DOHH2 (cell line): Measurements from ENCODE around the gene PSD4.

Experiments used
- EZH2phosphoT487 ChIP-seq: fragments of 200-600 bp; sonication (generic); IDR thresholded peaks from 2 replicates; pipeline ENCODE4 v1.6.1; 2017; ENCODE audit warnings: borderline replicate concordance, mild to moderate bottlenecking, antibody characterized with exemption, low read length, moderate library complexity, mixed read lengths
- TF ChIP-seq, protein P1 (sequence below): fragments of 200-600 bp; sonication (generic); IDR thresholded peaks from one replicate; pipeline ENCODE4 v1.5.1; 2014; ENCODE audit warnings: antibody characterized with exemption, mild to moderate bottlenecking, low read depth, low read length; ENCODE audit not compliant: poor library complexity, severe bottlenecking

DNA sequence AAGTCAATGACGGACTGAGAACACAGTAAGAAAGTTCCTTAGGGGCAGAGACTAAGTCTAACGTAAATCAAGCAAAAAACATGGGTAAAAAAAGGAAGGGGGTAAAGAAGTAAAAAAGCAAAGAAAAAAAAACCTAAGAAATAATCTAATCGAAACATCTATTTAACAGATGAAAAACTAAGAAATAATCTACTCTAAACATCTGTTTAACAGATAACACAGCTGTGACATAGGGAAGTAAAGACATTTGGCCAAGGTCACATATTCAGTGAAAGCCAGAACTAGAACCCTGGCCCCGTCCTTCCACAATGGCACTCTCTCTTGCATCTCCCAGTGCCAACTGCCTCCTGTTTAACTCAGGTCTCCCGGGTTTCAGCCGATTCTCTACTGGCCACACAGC lies 48.1 kb downstream of the PSD4 start:
- TF ChIP-seq, protein P1, sequence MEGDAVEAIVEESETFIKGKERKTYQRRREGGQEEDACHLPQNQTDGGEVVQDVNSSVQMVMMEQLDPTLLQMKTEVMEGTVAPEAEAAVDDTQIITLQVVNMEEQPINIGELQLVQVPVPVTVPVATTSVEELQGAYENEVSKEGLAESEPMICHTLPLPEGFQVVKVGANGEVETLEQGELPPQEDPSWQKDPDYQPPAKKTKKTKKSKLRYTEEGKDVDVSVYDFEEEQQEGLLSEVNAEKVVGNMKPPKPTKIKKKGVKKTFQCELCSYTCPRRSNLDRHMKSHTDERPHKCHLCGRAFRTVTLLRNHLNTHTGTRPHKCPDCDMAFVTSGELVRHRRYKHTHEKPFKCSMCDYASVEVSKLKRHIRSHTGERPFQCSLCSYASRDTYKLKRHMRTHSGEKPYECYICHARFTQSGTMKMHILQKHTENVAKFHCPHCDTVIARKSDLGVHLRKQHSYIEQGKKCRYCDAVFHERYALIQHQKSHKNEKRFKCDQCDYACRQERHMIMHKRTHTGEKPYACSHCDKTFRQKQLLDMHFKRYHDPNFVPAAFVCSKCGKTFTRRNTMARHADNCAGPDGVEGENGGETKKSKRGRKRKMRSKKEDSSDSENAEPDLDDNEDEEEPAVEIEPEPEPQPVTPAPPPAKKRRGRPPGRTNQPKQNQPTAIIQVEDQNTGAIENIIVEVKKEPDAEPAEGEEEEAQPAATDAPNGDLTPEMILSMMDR: no peak
- TF ChIP-seq EZH2phosphoT487: no peak
